Fibroblast of the aortic adventitia (primary cell): ENCODE results near the gene APOL4. TPM values are rescaled to one million over a fixed set of nuclear protein-coding genes. Genes with fewer than 3 reads are reported as not detected.
"Not testable (repeated sequence)": the region's sequence is repeated elsewhere in the genome, so short reads cannot be mapped to it uniquely, and the experiment has no call there.

ENCODE experiments used
- DNase-seq: peaks from one replicate; pipeline ENCODE4 v3.0.0-alpha.2; 2010; ENCODE audit warnings: low read depth
- H3K4me3 ChIP-seq: 2 replicates; pipeline ENCODE4 v1.5.1; 2011; ENCODE audit warnings: low read depth, mild to moderate bottlenecking, control low read depth, low read length, moderate library complexity
- CTCF ChIP-seq: IDR thresholded peaks from 2 replicates; pipeline ENCODE4 v1.5.1; 2011; ENCODE audit warnings: mild to moderate bottlenecking, low read length, control low read depth, inconsistent platforms; ENCODE audit not compliant: insufficient read depth
- total RNA-seq: library from RNA; depleted of rRNA; stranded (reverse); fragments of >200 nt; gene quantifications from 2 replicates; pipeline ENCODE4 v1.2.3, GENCODE V29; 2012; ENCODE audit warnings: low replicate concordance

APOL4 gene
- total RNA-seq, 1 donor = 2.0 TPM

GRCh38 chr22:36154423-36154945 lies 47.1 kb downstream of the APOL4 start:
- DNase-seq = no peak
- no peak for TF ChIP-seq CTCF
- H3K4me3 ChIP-seq = no peak overlapping the region

GRCh38 chr22:36153501-36154422 lies 47.8 kb downstream of the APOL4 start:
- no peak overlapping the region for H3K4me3 ChIP-seq
- DNase-seq = no peak
- no peak for TF ChIP-seq CTCF

- not testable (repeated sequence) for DNase-seq, H3K4me3 ChIP-seq
Measured at GRCh38 chr22:36152821-36153220, 48.8 kb downstream of the APOL4 start.

GRCh38 chr22:36152088-36152487 lies 49.5 kb downstream of the APOL4 start:
- no peak overlapping the region for H3K4me3 ChIP-seq
- no peak for DNase-seq
- TF ChIP-seq CTCF = no peak

- H3K4me3 ChIP-seq = no peak overlapping the region
- no peak for TF ChIP-seq CTCF
- peak; percentile 77 for DNase-seq
Measured at GRCh38 chr22:36151006-36151595, 50.5 kb downstream of the APOL4 start.

GRCh38 chr22:36149441-36149840 lies 52.2 kb downstream of the APOL4 start:
- peak; percentile 70 for DNase-seq
- H3K4me3 ChIP-seq = no peak overlapping the region
- TF ChIP-seq CTCF = no peak

GRCh38 chr22:36148411-36148810 lies 53.2 kb downstream of the APOL4 start:
- H3K4me3 ChIP-seq = no peak overlapping the region
- no peak for DNase-seq
- TF ChIP-seq CTCF = no peak
